GM19351 (cell line): Measurements from ENCODE around the gene AP2A2.

Source experiments
- ATAC-seq: cut with Tn5 transposase; IDR thresholded peaks from one replicate; pipeline ENCODE4 v1.9.1; 2021; ENCODE audit warnings: mild to moderate bottlenecking, moderate library complexity; ENCODE audit not compliant: unreplicated experiment

AP2A2 gene

GRCh38 chr11:898540-899190 lies 27.0 kb upstream of the AP2A2 start:
- no peak for ATAC-seq

- no peak for ATAC-seq
Measured at GRCh38 chr11:899724-900123, 25.9 kb upstream of the AP2A2 start.

- no peak for ATAC-seq
Measured at GRCh38 chr11:900545-900944, 25.1 kb upstream of the AP2A2 start.

GRCh38 chr11:901452-902061 lies 24.1 kb upstream of the AP2A2 start:
- ATAC-seq: no peak

GRCh38 chr11:904380-904779 lies 21.3 kb upstream of the AP2A2 start:
- no peak for ATAC-seq

- ATAC-seq: no peak
Measured at GRCh38 chr11:905952-906351, 19.7 kb upstream of the AP2A2 start.

GRCh38 chr11:907668-908067 lies 18.0 kb upstream of the AP2A2 start:
- no peak for ATAC-seq

GRCh38 chr11:908273-908672 lies 17.4 kb upstream of the AP2A2 start:
- no peak for ATAC-seq

GRCh38 chr11:909406-909805 lies 16.3 kb upstream of the AP2A2 start:
- ATAC-seq: no peak

- peak; percentile 21 for ATAC-seq
Measured at GRCh38 chr11:910044-910588, 15.6 kb upstream of the AP2A2 start.

GRCh38 chr11:910589-911030 lies 15.1 kb upstream of the AP2A2 start, which contains the start of gene CHID1:
Gene CHID1 (minus strand): TSS chr11:910810. CDS start chr11:904816, 5,994 bp downstream.
- peak; percentile 81 for ATAC-seq

- peak; percentile 37 for ATAC-seq
Measured at GRCh38 chr11:911031-911889, 14.4 kb upstream of the AP2A2 start.

- ATAC-seq: no peak
Measured at GRCh38 chr11:911890-912219, 13.8 kb upstream of the AP2A2 start.

- ATAC-seq: no peak
Measured at GRCh38 chr11:912266-912665, 13.4 kb upstream of the AP2A2 start.

GRCh38 chr11:913043-913442 lies 12.6 kb upstream of the AP2A2 start:
- no peak for ATAC-seq

GRCh38 chr11:914204-914603 lies 11.5 kb upstream of the AP2A2 start:
- no peak for ATAC-seq

GRCh38 chr11:914747-915501 lies 10.7 kb upstream of the AP2A2 start:
- no peak for ATAC-seq

- no peak for ATAC-seq
Measured at GRCh38 chr11:917426-917825, 8.2 kb upstream of the AP2A2 start.

- no peak for ATAC-seq
Measured at GRCh38 chr11:921921-922678, 3.6 kb upstream of the AP2A2 start.
